HUES64 (cell line): ENCODE data around the gene SERF2.
"Not testable (repeated sequence)": the region's sequence is repeated elsewhere in the genome, so short reads cannot be mapped to it uniquely, and the experiment has no call there.

Source experiments
- H3K27ac ChIP-seq: 2 replicates; pipeline ENCODE4 v1.7.0; 2013; ENCODE audit warnings: low read depth, low read length, inconsistent platforms
- H3K27me3 ChIP-seq: 2 replicates; pipeline ENCODE4 v1.6.1; 2013; ENCODE audit warnings: mild to moderate bottlenecking, low read length; ENCODE audit not compliant: insufficient read depth
- H3K36me3 ChIP-seq: 2 replicates; pipeline ENCODE4 v1.6.1; 2013; ENCODE audit warnings: mild to moderate bottlenecking, low read length; ENCODE audit not compliant: insufficient read depth
- H3K4me1 ChIP-seq: 2 replicates; pipeline ENCODE4 v1.6.1; 2013; ENCODE audit warnings: mild to moderate bottlenecking, low read length, moderate library complexity; ENCODE audit not compliant: insufficient read depth
- H3K4me3 ChIP-seq: 2 replicates; pipeline ENCODE4 v1.5.1; 2013; ENCODE audit warnings: mild to moderate bottlenecking, low read length, moderate library complexity
- H3K9ac ChIP-seq: 2 replicates; pipeline ENCODE4 v1.6.1; 2013; ENCODE audit warnings: mild to moderate bottlenecking, low read depth, low read length
- H3K9me3 ChIP-seq: 2 replicates; pipeline ENCODE4 v1.6.1; 2013; ENCODE audit warnings: low read depth, low read length; ENCODE audit not compliant: insufficient read depth
- WGBS: fragments of 150-250, 120-280 bp; methylation state at CpG from one replicate; pipeline ENCODE4 v1.1.7; 2013; ENCODE audit warnings: missing lambda C conversion rate; 5-methylcytosine and 5-hydroxymethylcytosine counted together

The SERF2 gene

DNA sequence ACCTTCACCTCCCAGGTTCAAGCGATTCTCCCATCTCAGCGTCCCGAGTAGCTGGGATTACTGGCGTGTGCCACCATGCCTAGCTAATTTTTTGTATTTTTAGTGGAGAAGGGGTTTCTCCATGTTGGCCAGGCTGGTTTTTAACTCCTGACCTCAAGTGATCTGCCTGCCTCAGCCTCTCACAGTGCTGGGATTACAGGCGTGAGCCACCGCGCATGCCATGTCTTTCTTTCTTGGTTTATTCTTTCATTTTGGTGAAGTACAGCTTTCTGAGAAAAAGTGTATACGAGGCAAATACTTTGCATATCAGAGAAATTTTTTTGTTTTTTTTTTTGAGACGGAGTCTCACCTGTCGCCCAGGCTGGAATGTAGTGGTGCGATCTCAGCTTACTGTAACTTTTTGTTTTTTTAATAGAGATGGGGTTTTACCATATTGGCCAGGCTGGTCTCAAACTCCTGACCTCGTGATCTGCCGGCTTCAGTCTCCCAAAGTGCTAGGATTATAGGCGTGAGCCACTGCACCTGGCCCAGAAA, 39.5 kb downstream of the SERF2 start:
- H3K27ac ChIP-seq, H3K4me1 ChIP-seq, H3K9ac ChIP-seq, H3K4me3 ChIP-seq, H3K9me3 ChIP-seq, H3K27me3 ChIP-seq: not testable (repeated sequence)
- WGBS: 94% methylated on average over 14 of the region's 14 CpGs
- H3K36me3 ChIP-seq: peaks cover 41% of the 10 kb centered on the region

DNA sequence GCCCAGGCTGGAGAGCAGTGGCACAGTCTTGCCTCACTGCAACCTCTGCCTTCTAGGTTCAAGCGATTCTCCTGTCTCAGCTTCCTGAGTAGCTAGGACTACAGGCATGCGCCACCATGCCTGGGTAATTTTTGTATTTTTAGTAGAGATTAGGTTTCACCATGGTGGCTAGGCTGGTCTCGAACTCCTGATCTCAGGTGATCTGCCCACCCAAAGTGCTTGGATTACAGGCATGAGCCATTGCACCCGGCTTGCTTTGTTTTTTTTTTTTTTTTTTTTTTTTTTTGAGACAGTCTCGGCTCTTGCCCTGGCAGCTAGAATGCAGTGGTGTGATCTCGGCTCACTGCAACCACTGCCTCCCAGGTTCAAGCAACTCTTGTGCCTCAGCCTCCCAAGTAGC, 40.4 kb downstream of the SERF2 start:
- H3K36me3 ChIP-seq: peaks cover 49% of the 10 kb centered on the region
- not testable (repeated sequence) for H3K4me3 ChIP-seq

GRCh38 chr15:43845421-43845820, 53.3 kb downstream of the SERF2 start:
- Histone ChIP-seq H3K36me3 (peaks cover 65% of the 10 kb centered on the region), H3K27me3 (no peaks in the 10 kb centered on the region), H3K27ac (no peak overlapping the region), H3K4me1 (no peaks in the 10 kb centered on the region), H3K9ac (no peak overlapping the region), H3K4me3 (no peak overlapping the region), H3K9me3 (no peaks in the 10 kb centered on the region)

More for the DNA sequence above, 40.4 kb downstream of the SERF2 start:
- H3K27me3 ChIP-seq, H3K27ac ChIP-seq, H3K4me1 ChIP-seq, H3K9ac ChIP-seq, H3K9me3 ChIP-seq: not testable (repeated sequence)
- 94% methylated on average over 6 of the region's 6 CpGs for WGBS
